Mesenteric fat pad (tissue), 1 donor: ENCODE data around the gene FXYD3. TPM values are rescaled to one million over a fixed set of nuclear protein-coding genes. Genes with fewer than 3 reads are reported as not detected.
A peak's percentile ranks its signal among the peaks of the same experiment; 100 is the strongest.
"Not testable (repeated sequence)": the region's sequence is repeated elsewhere in the genome, so short reads cannot be mapped to it uniquely, and the experiment has no call there.

Experiments
- DNase-seq: peaks from one replicate; pipeline ENCODE4 v3.0.0-alpha.2; 2020; ENCODE audit warnings: low spot score
- total RNA-seq: library from RNA; stranded (reverse); fragmentation: NEBNext Ultra II Directional; extraction: Animal tissue kit (Norgen Biotek cat#: 25700); gene quantifications from one replicate; pipeline ENCODE4 v1.2.1, GENCODE V29; 2021
- donor health status: DM: yes; HTN: yes; CAD: no.

FXYD3 gene
- total RNA-seq, 1 donor from 2014 or later = 1.3 TPM

GRCh38 chr19:35140962-35141836 is 25.6 kb downstream of the FXYD3 start:
- DNase-seq = peak; percentile 98

GRCh38 chr19:35141837-35142605 is 26.4 kb downstream of the FXYD3 start:
- no peak for DNase-seq

- no peak for DNase-seq
Observed at GRCh38 chr19:35142606-35143230, 27.1 kb downstream of the FXYD3 start.

- no peak for DNase-seq
Observed at GRCh38 chr19:35143231-35143715, 27.6 kb downstream of the FXYD3 start, which contains the start of gene FXYD7. Gene FXYD7 (plus strand): TSS chr19:35143255. CDS start chr19:35143334, 79 bp downstream.

GRCh38 chr19:35143818-35144217 is 28.2 kb downstream of the FXYD3 start:
- DNase-seq = no peak

GRCh38 chr19:35144259-35144599 is 28.6 kb downstream of the FXYD3 start:
- no peak for DNase-seq

- no peak for DNase-seq
Observed at GRCh38 chr19:35144600-35145436, 29.2 kb downstream of the FXYD3 start.

GRCh38 chr19:35146746-35147459 is 31.3 kb downstream of the FXYD3 start:
- no peak for DNase-seq

GRCh38 chr19:35149463-35149862 is 33.8 kb downstream of the FXYD3 start:
- DNase-seq = no peak

GRCh38 chr19:35150445-35150844 is 34.8 kb downstream of the FXYD3 start:
- DNase-seq = no peak

GRCh38 chr19:35151273-35152065 is 35.8 kb downstream of the FXYD3 start:
- no peak for DNase-seq

GRCh38 chr19:35153129-35153522 is 37.5 kb downstream of the FXYD3 start:
- DNase-seq = not testable (repeated sequence)

- DNase-seq = no peak
Observed at GRCh38 chr19:35153701-35154524, 38.3 kb downstream of the FXYD3 start.

- DNase-seq = peak; percentile 93
Observed at GRCh38 chr19:35154525-35155406, 39.1 kb downstream of the FXYD3 start, which contains the start of gene FXYD5. Gene FXYD5 (plus strand): TSS chr19:35154735. CDS start chr19:35155551, 816 bp downstream.

- DNase-seq = no peak
Observed at GRCh38 chr19:35155441-35155840, 39.8 kb downstream of the FXYD3 start.

GRCh38 chr19:35155981-35156672 is 40.5 kb downstream of the FXYD3 start:
- no peak for DNase-seq

GRCh38 chr19:35156673-35157014 is 41.0 kb downstream of the FXYD3 start:
- DNase-seq = no peak
